HG02973 (cell line): ENCODE results near the gene PCGF5.
"Not testable (repeated sequence)": the region's sequence is repeated elsewhere in the genome, so short reads cannot be mapped to it uniquely, and the experiment has no call there.

Experiments used
- ATAC-seq: cut with Tn5 transposase; IDR thresholded peaks from one replicate; pipeline ENCODE4 v1.9.1; 2021; ENCODE audit warnings: moderate library complexity; ENCODE audit not compliant: unreplicated experiment

The PCGF5 gene

GRCh38 chr10:91271886-91272285 lies 51.4 kb downstream of the PCGF5 start:
- no peak for ATAC-seq

- no peak for ATAC-seq
Measured at GRCh38 chr10:91284486-91285090, 64.1 kb downstream of the PCGF5 start.

GRCh38 chr10:91286572-91286971 lies 66.1 kb downstream of the PCGF5 start:
- ATAC-seq = no peak

GRCh38 chr10:91287276-91287675 lies 66.8 kb downstream of the PCGF5 start:
- no peak for ATAC-seq

DNA sequence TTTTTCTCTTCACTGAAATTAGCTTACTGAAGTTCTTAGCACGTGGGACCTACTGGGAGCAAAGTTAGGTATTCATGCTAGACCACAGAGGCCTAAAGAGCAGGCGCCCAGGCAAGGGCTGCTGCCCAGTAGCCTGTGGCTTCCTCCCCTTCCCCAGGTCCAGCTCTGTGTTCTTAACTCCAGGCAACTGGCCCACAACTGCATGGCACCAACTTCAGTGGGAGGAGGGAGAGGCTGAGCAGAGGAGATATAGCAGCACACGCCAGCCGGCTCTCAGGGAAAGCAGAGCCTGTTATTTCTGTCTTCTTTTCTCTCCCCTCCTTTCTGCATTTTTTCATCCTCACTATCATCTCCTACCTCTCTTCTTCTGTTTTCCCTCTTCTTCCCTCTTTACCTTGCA lies 67.4 kb downstream of the PCGF5 start:
- no peak for ATAC-seq

DNA sequence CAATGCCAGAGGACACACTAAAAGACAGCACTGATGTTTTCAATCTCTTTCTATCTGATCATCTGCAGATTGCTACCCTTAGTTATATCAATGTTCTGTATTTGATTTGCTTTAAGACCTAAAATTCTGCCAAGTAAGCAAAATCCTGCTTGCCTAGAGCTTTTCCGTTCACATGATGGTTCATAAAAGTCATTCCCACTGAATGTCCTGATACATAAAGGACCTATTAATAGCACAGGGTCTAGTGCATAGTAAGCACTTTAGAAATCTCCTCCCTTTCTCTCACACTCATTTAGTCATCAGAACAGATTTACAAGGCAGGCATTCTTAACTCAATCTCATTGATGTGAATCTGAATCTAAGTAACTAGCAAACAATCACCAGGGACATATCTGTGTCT lies 68.8 kb downstream of the PCGF5 start:
- no peak for ATAC-seq

GRCh38 chr10:91290607-91291006 lies 70.1 kb downstream of the PCGF5 start:
- no peak for ATAC-seq

GRCh38 chr10:91294134-91294906 lies 73.9 kb downstream of the PCGF5 start:
- no peak for ATAC-seq

- no peak for ATAC-seq
Measured at GRCh38 chr10:91295346-91295745, 74.9 kb downstream of the PCGF5 start.

DNA sequence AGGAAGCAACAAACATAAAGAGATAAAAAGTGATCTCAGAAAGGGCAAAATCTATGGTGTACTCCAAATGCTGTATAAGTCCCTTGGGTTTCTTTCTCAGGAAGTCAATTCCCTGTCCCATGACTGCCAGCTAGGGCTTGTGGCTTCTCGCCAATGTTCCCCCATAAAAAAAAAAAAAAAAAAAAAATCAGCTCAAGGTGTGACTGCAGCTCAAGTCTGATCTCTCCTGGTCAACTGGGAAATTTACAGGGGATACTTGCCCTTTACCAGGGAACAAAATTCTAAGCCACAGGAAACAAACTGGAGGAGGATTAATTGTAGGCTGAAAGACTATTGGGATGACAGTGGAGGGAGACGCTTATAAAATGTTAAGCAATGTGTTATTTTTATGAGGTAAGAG lies 76.0 kb downstream of the PCGF5 start:
- no peak for ATAC-seq

DNA sequence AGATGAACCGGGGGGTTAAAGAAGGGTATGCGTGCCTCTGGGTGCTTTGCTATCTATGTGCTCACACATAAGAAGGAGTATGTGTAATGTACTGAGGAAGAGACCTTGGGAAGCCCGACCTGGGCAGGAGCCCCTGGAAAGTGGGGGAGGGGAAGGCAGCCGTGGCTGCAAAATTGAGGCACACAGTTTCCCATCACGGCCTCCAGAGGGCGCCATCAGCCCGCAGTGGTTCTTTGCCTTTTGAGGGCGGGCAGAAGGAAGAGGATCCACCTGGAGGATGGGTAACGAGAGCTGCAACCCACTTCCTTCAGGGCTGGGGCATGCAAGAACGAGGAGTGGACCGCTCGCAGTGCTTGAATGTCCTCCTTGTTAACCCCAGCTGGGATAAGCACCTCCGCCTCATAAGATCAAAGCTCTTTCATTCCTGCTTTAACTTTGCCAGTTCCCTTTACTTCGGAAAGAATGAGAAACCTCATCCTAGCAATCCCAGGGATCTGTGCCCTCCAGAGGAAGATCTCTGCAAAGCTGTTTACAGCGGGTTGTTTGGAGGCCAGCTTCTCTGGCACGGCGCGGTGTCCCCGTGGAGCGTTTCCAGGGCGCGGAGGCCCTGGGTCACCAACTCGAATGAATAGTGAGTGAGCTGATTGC lies 77.9 kb downstream of the PCGF5 start:
- ATAC-seq = peak; percentile 93

DNA sequence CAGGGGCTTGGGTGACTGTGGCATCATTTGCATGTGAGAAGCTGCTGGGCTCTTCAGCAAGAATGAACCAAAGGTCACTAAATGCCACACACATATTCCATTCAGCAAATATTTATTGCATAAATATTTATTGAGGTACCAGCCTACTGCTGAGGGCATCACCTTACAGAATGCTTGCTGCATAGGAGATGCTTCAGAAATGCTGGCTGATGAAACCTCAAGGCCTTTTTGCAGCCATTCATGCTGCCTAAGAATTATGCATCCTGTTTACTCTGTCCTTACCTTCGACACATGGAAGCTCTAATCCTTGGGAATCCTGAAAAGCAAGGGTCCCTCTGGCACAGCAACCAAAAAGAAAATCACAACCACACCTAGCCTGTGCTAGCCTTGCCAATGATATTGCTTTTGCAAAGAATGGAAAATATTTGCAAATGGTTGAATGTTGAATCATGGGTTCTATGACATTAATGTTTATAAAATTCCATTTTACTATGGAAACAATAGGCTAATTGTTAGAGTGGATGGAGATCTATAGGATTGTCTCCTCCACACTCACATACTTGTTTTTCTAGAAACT lies 79.6 kb downstream of the PCGF5 start:
- ATAC-seq = no peak

DNA sequence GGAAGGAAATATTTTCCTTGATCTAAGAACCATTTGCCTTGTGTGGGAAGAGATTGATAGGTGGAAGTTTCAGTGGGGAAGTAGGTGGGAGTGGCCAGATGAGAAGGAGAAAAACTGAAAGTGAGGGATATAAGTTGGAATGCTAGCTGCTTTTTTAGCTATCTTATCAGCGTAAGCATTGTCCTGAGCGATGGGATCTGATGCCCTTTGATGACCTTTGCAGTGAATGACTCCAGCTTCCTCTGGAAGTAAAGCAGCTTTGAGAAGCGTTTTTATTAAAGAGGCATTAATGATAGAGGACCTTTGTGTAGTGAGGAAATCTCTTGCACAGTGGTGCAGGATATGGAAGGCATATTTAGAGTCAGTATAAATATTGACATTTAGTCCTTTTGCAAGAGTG lies 82.5 kb downstream of the PCGF5 start:
- ATAC-seq = not testable (repeated sequence)

- not testable (repeated sequence) for ATAC-seq
Measured at GRCh38 chr10:91305979-91306378, 85.5 kb downstream of the PCGF5 start.

GRCh38 chr10:91307489-91307888 lies 87.0 kb downstream of the PCGF5 start:
- no peak for ATAC-seq

GRCh38 chr10:91309711-91310110 lies 89.2 kb downstream of the PCGF5 start:
- ATAC-seq = no peak

DNA sequence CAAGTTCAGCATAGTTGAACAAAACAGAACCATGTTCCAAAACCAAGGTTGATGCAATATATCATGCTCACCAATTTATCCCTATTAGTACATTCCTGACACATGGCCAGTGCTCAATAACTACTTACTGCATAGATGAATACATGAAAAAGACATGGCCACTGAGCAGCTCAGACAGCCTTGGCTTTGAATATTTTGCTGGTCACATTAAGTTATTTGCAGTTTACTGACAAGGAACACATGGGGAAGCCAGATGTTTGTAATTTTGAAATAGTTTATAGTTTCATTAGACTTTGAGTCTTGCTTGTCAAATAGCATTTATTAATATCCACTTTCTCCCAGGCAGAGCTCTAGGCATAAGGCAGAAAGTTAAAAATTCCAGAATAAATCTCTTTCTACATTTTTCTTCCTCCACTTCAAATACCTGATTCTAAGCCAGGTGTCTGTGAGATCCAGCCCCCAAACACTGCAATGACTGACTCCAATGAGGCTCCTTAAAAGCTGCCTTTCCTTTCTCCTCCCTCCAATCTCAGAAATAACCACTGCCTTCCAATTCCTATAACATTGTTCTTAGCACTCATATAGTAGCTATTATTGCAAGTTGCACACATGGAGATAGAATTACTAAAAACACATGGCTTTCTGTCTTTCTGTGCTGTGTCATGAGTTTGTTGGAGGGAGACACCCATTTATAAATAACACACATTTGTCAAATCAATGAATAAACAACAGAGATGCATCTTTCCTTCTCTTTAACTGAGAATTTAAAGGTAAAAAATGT lies 91.3 kb downstream of the PCGF5 start:
- ATAC-seq = no peak

DNA sequence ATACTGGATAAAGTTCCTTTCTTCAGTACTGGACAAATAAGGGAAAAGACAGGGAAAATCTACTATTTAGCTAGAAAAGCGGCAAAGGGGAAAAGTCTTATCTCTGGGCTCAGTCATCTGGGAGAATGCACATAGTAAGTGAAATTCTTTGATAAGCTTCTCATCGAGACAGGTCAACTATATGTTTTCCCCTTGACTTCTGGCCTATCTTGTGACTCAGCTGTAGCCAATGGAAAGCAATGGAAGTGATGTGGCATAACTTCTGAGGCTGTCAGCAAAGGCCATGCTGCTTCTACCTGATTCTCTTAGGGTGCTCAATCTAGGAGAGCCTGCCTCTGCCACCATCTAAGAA lies 91.9 kb downstream of the PCGF5 start:
- ATAC-seq = no peak

DNA sequence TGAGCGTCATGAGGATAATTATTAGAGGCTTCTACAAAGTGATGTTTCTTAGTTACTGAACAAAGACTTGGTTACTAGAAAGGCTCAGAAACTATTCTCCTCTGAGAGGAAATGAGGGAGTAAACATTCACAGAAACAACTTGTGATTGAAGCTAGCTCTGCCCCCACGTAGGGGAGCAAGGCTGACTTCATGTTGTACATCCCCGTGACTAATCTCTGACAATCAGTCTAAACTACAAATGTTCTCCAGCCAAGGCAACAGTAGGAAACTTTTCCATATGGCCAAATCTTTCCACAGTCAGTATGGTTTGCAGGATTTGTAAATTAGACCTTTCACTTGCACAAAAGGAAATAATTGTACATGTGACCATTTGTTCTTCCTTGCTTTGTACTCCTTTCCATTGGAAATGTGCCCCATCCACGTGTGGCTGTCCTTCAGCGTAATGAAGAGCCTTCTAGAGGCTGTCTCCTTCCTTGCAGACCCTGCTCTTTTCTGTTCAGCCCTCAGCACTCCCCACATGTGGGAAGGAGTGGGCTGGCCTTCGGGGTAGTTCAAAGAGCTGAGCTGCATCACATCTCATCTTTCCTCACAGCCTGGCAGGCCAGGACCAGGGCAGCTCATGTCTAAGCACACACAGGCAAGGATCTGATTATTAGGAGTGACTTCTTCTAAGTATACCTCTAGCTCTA lies 93.5 kb downstream of the PCGF5 start:
- ATAC-seq = no peak

GRCh38 chr10:91316486-91316885 lies 96.0 kb downstream of the PCGF5 start:
- ATAC-seq = no peak

GRCh38 chr10:91317541-91317940 lies 97.1 kb downstream of the PCGF5 start:
- ATAC-seq = no peak
